HUDEP-2 (cell line): ENCODE data around the gene ELOVL5.

Experiments used
- DNase-seq, 76 experiments: peaks; one replicate each; lab custom pipeline; 2025; ENCODE audit not compliant: unreplicated experiment in 76 of 76; lab: John Stamatoyannopoulos, UW

The ELOVL5 gene

GRCh38 chr6:53244958-53245357 lies 103.8 kb downstream of the ELOVL5 start:
- no peak for DNase-seq

- no peak for DNase-seq
These were observed 104.3 kb downstream of the ELOVL5 start for GRCh38 chr6:53244399-53244931.

- DNase-seq, result no peak
These were observed 106.8 kb downstream of the ELOVL5 start for GRCh38 chr6:53241938-53242337.

- no peak for DNase-seq
These were observed 108.0 kb downstream of the ELOVL5 start for GRCh38 chr6:53240761-53241160.

GRCh38 chr6:53240139-53240538 lies 108.6 kb downstream of the ELOVL5 start:
- no peak for DNase-seq

- no peak for DNase-seq
These were observed 109.2 kb downstream of the ELOVL5 start for GRCh38 chr6:53239526-53239925.

- DNase-seq, result no peak
These were observed 110.4 kb downstream of the ELOVL5 start for GRCh38 chr6:53238311-53238710.

GRCh38 chr6:53236241-53236640 lies 112.5 kb downstream of the ELOVL5 start:
- no peak for DNase-seq

GRCh38 chr6:53235508-53235907 lies 113.2 kb downstream of the ELOVL5 start:
- DNase-seq, result no peak

GRCh38 chr6:53233309-53233708 lies 115.4 kb downstream of the ELOVL5 start:
- no peak for DNase-seq

- DNase-seq, result no peak
These were observed 117.8 kb downstream of the ELOVL5 start for GRCh38 chr6:53230775-53231467.

- DNase-seq, result no peak
These were observed 120.9 kb downstream of the ELOVL5 start for GRCh38 chr6:53227847-53228246.

GRCh38 chr6:53220605-53221004 lies 128.1 kb downstream of the ELOVL5 start:
- no peak for DNase-seq
